ENCODE measurements around the gene TTC9. TPM values are rescaled to one million over a fixed set of nuclear protein-coding genes. Genes with fewer than 3 reads are reported as not detected.

Gene TTC9
- total and polyA plus RNA-seq, 9 of the 15 experiments (the other 6 are each of a cell fraction or from before 2014, with no cell fraction given), result 0.07 TPM; not detected in 8

DNA sequence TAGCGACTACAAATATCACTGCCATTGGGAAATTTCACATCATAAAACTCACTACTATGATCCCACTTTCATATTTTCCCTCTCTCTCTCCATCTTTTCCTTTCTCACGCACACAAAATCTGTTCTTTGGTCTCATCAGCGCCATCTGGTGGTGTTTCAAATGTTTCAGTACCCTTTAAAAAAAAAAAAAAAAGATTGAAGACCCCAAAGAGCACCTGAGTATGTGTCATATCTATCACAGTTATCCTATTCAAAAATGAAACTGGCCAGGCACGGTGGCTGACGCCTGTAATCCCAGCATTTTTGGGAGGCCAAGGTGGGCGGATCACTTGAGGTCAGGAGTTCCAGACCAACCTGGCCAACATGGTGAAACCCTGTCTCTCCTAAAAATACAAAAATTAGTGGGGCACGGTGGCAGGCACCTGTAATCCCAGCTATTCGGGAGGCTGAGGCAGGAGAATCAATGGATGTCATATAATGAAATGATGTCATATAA, 72.4 kb downstream of the TTC9 start:
- 2% methylated on average over 8 of the region's 8 CpGs for WGBS (ENCODE audit: insufficient coverage, low coverage, missing lambda C conversion rate)
- H2AFZ ChIP-seq (ENCODE audit: low read depth, low read length), result no peak overlapping the region
- FAIRE-seq, result no peak
- TF ChIP-seq ZNF384 (IDR thresholded peaks at IDR 0.05; ENCODE audit: low read depth, low read length), result peak; percentile 70
- TF ChIP-seq REST (IDR thresholded peaks at IDR 0.05; ENCODE audit: borderline replicate concordance), result peak; percentile 38; the same call in 1 of the 2 replicates
- no peak for TF ChIP-seq REST (CRISPR knock-in tag; IDR thresholded peaks at IDR 0.05; ENCODE audit: low read depth)
- TF ChIP-seq CEBPB (tag; IDR thresholded peaks at IDR 0.05), result no peak
- TF ChIP-seq, protein P1, sequence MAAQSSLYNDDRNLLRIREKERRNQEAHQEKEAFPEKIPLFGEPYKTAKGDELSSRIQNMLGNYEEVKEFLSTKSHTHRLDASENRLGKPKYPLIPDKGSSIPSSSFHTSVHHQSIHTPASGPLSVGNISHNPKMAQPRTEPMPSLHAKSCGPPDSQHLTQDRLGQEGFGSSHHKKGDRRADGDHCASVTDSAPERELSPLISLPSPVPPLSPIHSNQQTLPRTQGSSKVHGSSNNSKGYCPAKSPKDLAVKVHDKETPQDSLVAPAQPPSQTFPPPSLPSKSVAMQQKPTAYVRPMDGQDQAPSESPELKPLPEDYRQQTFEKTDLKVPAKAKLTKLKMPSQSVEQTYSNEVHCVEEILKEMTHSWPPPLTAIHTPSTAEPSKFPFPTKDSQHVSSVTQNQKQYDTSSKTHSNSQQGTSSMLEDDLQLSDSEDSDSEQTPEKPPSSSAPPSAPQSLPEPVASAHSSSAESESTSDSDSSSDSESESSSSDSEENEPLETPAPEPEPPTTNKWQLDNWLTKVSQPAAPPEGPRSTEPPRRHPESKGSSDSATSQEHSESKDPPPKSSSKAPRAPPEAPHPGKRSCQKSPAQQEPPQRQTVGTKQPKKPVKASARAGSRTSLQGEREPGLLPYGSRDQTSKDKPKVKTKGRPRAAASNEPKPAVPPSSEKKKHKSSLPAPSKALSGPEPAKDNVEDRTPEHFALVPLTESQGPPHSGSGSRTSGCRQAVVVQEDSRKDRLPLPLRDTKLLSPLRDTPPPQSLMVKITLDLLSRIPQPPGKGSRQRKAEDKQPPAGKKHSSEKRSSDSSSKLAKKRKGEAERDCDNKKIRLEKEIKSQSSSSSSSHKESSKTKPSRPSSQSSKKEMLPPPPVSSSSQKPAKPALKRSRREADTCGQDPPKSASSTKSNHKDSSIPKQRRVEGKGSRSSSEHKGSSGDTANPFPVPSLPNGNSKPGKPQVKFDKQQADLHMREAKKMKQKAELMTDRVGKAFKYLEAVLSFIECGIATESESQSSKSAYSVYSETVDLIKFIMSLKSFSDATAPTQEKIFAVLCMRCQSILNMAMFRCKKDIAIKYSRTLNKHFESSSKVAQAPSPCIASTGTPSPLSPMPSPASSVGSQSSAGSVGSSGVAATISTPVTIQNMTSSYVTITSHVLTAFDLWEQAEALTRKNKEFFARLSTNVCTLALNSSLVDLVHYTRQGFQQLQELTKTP (IDR thresholded peaks at IDR 0.05; ENCODE audit: low read depth in 1 of 2, partially characterized antibody in 2 of 2), result no peak
- peak; percentile 36 to 44 for TF ChIP-seq RAD21 (CRISPR knock-in tag; conservative IDR thresholded peaks at IDR 0.05 in 1 of 2, IDR thresholded peaks at IDR 0.05 in 1 of 2)
- TF ChIP-seq ZNF347 (CRISPR knock-in tag; IDR thresholded peaks at IDR 0.05; ENCODE audit: low read depth), result no peak
- TF ChIP-seq, protein P2, sequence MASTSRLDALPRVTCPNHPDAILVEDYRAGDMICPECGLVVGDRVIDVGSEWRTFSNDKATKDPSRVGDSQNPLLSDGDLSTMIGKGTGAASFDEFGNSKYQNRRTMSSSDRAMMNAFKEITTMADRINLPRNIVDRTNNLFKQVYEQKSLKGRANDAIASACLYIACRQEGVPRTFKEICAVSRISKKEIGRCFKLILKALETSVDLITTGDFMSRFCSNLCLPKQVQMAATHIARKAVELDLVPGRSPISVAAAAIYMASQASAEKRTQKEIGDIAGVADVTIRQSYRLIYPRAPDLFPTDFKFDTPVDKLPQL (IDR thresholded peaks at IDR 0.05; ENCODE audit: extremely low read depth, insufficient read length), result no peak
- no peak for TF ChIP-seq RBM22 (IDR thresholded peaks at IDR 0.05; ENCODE audit: low read depth, low read length, poor library complexity, severe bottlenecking)

More for the DNA sequence above, 72.4 kb downstream of the TTC9 start:
- Histone ChIP-seq H3K9me1 (ENCODE audit: control insufficient read depth, insufficient read depth, low read length) (no peaks in the 10 kb centered on the region), H3K9me3 (replicated peaks; ENCODE audit: control insufficient read depth, insufficient read depth, low read depth, low read length) (no peaks in the 10 kb centered on the region), H3K4me3 (no peak overlapping the region), H3K9ac (ENCODE audit: insufficient read depth in 1 of 2, low read depth in 2 of 2, low read length in 2 of 2) (no peak overlapping the region), H3K27ac (ENCODE audit: extremely low read depth, low read depth, low read length) (no peak overlapping the region), H3K36me3 (ENCODE audit: control insufficient read depth, insufficient read depth, low read length) (no peaks in the 10 kb centered on the region), H3K79me2 (ENCODE audit: control insufficient read depth, insufficient read depth, low read length) (no peaks in the 10 kb centered on the region), H4K20me1 (replicated peaks; ENCODE audit: control insufficient read depth, insufficient read depth, low read length) (no peaks in the 10 kb centered on the region), H3K4me2 (ENCODE audit: insufficient read depth, low read length) (no peak overlapping the region), H3K27me3 (ENCODE audit: control insufficient read depth in 2 of 2, insufficient read depth in 2 of 2, low read length in 2 of 2) (no peaks in the 10 kb centered on the region; a peak in 1 of 5 replicates), H3K4me1 (replicated peaks in 1 of 2; ENCODE audit: control insufficient read depth in 2 of 2, insufficient read depth in 2 of 2, low read length in 2 of 2) (no peaks in the 10 kb centered on the region)
- DNase-seq (ENCODE audit: extremely low read depth in 1 of 4, low spot score in 3 of 4) (peak; percentile 19 to 49 (median 20)), ATAC-seq (no peak)
- POLR2A ChIA-PET, result no interaction called here
- in situ Hi-C loops (cut with MboI), result no loop called here
- no TSS peak for BruUV-seq (replicated peaks)
- intact Hi-C loops (cut with micrococcal nuclease), result loop anchor here (10.0 kb wide), 1 partner anchor 89 kb away; no protein-coding TSS in a partner anchor
- CTCF ChIA-PET (ENCODE audit: low intra/inter-chr PET ratio), result interaction anchor here (0.7 to 1.1 kb wide), 2 partner anchors 31 to 192 kb away, joined by 3 read pairs; no protein-coding TSS in a partner anchor
